Ovary (tissue), 9 donors: Measurements from ENCODE around the gene HSPA12A. TPM values are rescaled to one million over a fixed set of nuclear protein-coding genes. Genes with fewer than 3 reads are reported as not detected.

ENCODE experiments used
- DNase-seq, 5 donors: peaks; one replicate each; pipeline ENCODE4 v3.0.0-alpha.2; 2019 to 2020
- H3K27ac ChIP-seq, 2 donors: fragments of 200-600 bp; one replicate each; pipeline versions ENCODE4 v1.5.1 to v1.8.0; 2019 to 2022
- H3K27me3 ChIP-seq: fragments of 200-600 bp; one replicate; pipeline ENCODE4 v1.8.0; 2022
- H3K36me3 ChIP-seq: fragments of 200-600 bp; sonication (generic); one replicate; pipeline ENCODE4 v1.5.1; 2019
- H3K4me1 ChIP-seq: one replicate; pipeline ENCODE4 v1.8.1; 2013; ENCODE audit warnings: mild to moderate bottlenecking, moderate library complexity; ENCODE audit not compliant: insufficient read depth
- H3K4me3 ChIP-seq: fragments of 200-600 bp; sonication (generic); one replicate; pipeline ENCODE4 v1.5.1; 2017
- H3K9me3 ChIP-seq, 2 donors: fragments of 200-600 bp in 1 of 2; sonication (generic) in 1 of 2; one replicate each; pipeline versions ENCODE4 v1.5.1 to v1.8.1; 2013 to 2019; ENCODE audit warnings: mild to moderate bottlenecking in 1 of 2, moderate library complexity in 1 of 2
- CTCF ChIP-seq, 3 donors: fragments of 450-650 bp in 2 of 3; fragments of 200-600 bp in 1 of 3; IDR thresholded peaks; one replicate each; pipeline versions ENCODE4 v1.5.1 to v1.8.0; 2016 to 2022; ENCODE audit warnings: antibody characterized with exemption in 3 of 3, mild to moderate bottlenecking in 1 of 3
- EP300 ChIP-seq: sonication (generic); formaldehyde crosslinking; IDR thresholded peaks from one replicate; pipeline ENCODE4 v1.6.1; 2017; ENCODE audit warnings: antibody characterized with exemption
- POLR2A ChIP-seq: fragments of 450-650 bp; IDR thresholded peaks from one replicate; pipeline ENCODE4 v1.6.1; 2017; ENCODE audit warnings: antibody characterized with exemption, mild to moderate bottlenecking, moderate library complexity
- WGBS, 3 donors: extraction: QIAGEN DNeasy Blood & Tissue Kit in 1 of 3; methylation state at CpG; one replicate each; pipeline versions ENCODE4 v1.1.5 to v1.1.7; 2013 to 2017; 5-methylcytosine and 5-hydroxymethylcytosine counted together
- intact Hi-C, 4 donors: fragments of 100-400 bp; cut with DNase I; formaldehyde crosslinking; loops; one replicate each; pipeline versions ENCODE4 v1.11.0 to v1.15.1; 2022 to 2023
- polyA plus RNA-seq, 2 donors: library from polyadenylated mRNA; stranded (reverse); fragments of 200-250 nt in 1 of 2; fragments of 350-450 nt in 1 of 2; fragmentation: Illumina TruSeq in 1 of 2; extraction: RNeasy Lipid Tissue Mini Kit (QIAGEN cat#74804) in 1 of 2; gene quantifications; one replicate each; pipeline ENCODE4 v1.2.3, GENCODE V29; 2013 to 2014
- total RNA-seq, 7 donors: library from RNA; depleted of rRNA in 2 of 7; stranded (reverse); fragments of >200 nt in 2 of 7; fragmentation: NEBNext Ultra II Directional in 3 of 7; extraction: Animal tissue kit (Norgen Biotek cat#: 25700) in 3 of 7; gene quantifications; one replicate each; pipeline versions ENCODE4 v1.1.0 to v1.2.4, GENCODE V29; 2016 to 2023
- donor health status: DM: no; HTN: no; CAD: no; lungs with moderate emphysema.
- donor health status: DM: no; HTN: no; CAD: no.
- donor health status: Bipolar disorder and iron deficiency.
- donor health status: DM: yes; HTN: yes; CAD: no.
- donor health status: DM: no; HTN: no; CAD: no.
- donor health status: DM: yes; HTN: yes; CAD: no.

The HSPA12A gene
- total and polyA plus RNA-seq, 9 donors = 16.0 to 47.5 (median 36.4) TPM

GRCh38 chr10:116777006-116777405 is 34.6 kb upstream of the HSPA12A start:
- peaks cover 3% of the 10 kb centered on the region for H3K4me1 ChIP-seq
- intact Hi-C loops = no loop called here
- 81 to 90% (median 82%) methylated on average over 8 of the region's 8 CpGs for WGBS, 3 donors
- no peaks in the 10 kb centered on the region for H3K36me3 ChIP-seq
- no peak overlapping the region for H3K27ac ChIP-seq
- no peak overlapping the region for H3K4me3 ChIP-seq
- DNase-seq = no peak
- TF ChIP-seq CTCF (IDR thresholded peaks at IDR 0.05) (no peak), EP300 (no peak), POLR2A (no peak)
- H3K27me3 ChIP-seq = no peaks in the 10 kb centered on the region
- H3K9me3 ChIP-seq = no peaks in the 10 kb centered on the region

- WGBS, 3 donors = 82 to 88% (median 87%) methylated on average over 15 of the region's 15 CpGs
- TF ChIP-seq CTCF (IDR thresholded peaks at IDR 0.05) = no peak
- TF ChIP-seq EP300 = no peak
- TF ChIP-seq POLR2A = no peak
- Histone ChIP-seq H3K4me1 (peaks cover 10% of the 10 kb centered on the region), H3K27ac (no peak overlapping the region), H3K9me3 (no peaks in the 10 kb centered on the region), H3K27me3 (no peaks in the 10 kb centered on the region), H3K4me3 (no peak overlapping the region), H3K36me3 (no peaks in the 10 kb centered on the region)
- intact Hi-C loops = no loop called here
- no peak for DNase-seq
Measured at GRCh38 chr10:116775488-116776400, 33.4 kb upstream of the HSPA12A start.

DNA sequence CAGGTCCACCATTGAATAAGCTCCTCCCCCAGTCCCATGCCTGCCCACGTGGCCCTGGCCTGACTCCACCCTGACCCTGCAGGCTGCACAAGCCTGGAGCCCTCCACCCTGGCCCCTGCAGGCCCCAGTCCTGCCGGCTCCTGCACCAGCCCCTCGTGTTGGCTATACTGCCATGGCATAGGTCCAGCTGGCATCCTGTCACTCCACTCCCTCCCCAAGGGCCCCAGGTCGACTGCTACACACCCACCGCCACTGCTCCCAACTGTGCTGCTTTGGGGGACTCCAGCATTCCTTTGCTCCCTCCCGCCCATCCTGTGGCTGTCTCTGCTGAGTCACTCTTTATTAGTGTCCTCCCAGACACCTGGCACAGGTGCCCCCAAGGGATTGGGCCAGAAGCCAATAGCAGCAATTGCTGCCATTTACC is 32.4 kb upstream of the HSPA12A start:
- Histone ChIP-seq H3K36me3 (no peaks in the 10 kb centered on the region), H3K9me3 (no peaks in the 10 kb centered on the region), H3K27me3 (no peaks in the 10 kb centered on the region), H3K4me1 (peaks cover 12% of the 10 kb centered on the region), H3K4me3 (no peak overlapping the region), H3K27ac (no peak overlapping the region)
- intact Hi-C loops = no loop called here
- DNase-seq = no peak
- WGBS, 3 donors = 43 to 50% (median 50%) methylated on average over 6 of the region's 6 CpGs
- TF ChIP-seq CTCF (IDR thresholded peaks at IDR 0.05) (no peak), EP300 (no peak), POLR2A (no peak)

GRCh38 chr10:116772909-116773705 is 30.7 kb upstream of the HSPA12A start:
- intact Hi-C loops = no loop called here
- Histone ChIP-seq H3K27ac (no peak overlapping the region), H3K4me3 (no peak overlapping the region), H3K9me3 (no peaks in the 10 kb centered on the region), H3K36me3 (no peaks in the 10 kb centered on the region), H3K4me1 (peaks cover 15% of the 10 kb centered on the region), H3K27me3 (no peaks in the 10 kb centered on the region)
- no peak for TF ChIP-seq EP300
- no peak for TF ChIP-seq CTCF (IDR thresholded peaks at IDR 0.05)
- no peak for TF ChIP-seq POLR2A
- DNase-seq = no peak
- 89 to 90% (median 89%) methylated on average over 7 of the region's 7 CpGs for WGBS, 3 donors
